ENCODE results near the gene GTPBP3.

The GTPBP3 gene

GRCh38 chr19:17329366-17330261 lies 7.7 kb upstream of the GTPBP3 start:
- H3K4me3 ChIP-seq (ENCODE audit: low read depth, low read length): no peak overlapping the region
- DNase-seq: no peak
- H3K27me3 ChIP-seq (ENCODE audit: insufficient read depth, low read depth, severe bottlenecking): no peaks in the 10 kb centered on the region
- no peak for TF ChIP-seq CTCF (IDR thresholded peaks at IDR 0.05; ENCODE audit: low read depth, low read length)
- H3K9me3 ChIP-seq (ENCODE audit: severe bottlenecking): no peaks in the 10 kb centered on the region
- H3K27ac ChIP-seq: no peak overlapping the region
- H3K36me3 ChIP-seq: peaks cover 49% of the 10 kb centered on the region

- no peak for DNase-seq
- no peak for TF ChIP-seq CTCF (IDR thresholded peaks at IDR 0.05; ENCODE audit: low read depth, low read length)
- Histone ChIP-seq H3K27me3 (ENCODE audit: insufficient read depth, low read depth, severe bottlenecking) (no peaks in the 10 kb centered on the region), H3K27ac (no peak overlapping the region), H3K9me3 (ENCODE audit: severe bottlenecking) (no peaks in the 10 kb centered on the region), H3K36me3 (peaks cover 41% of the 10 kb centered on the region), H3K4me3 (ENCODE audit: low read depth, low read length) (no peak overlapping the region)
These were observed 6.9 kb upstream of the GTPBP3 start for GRCh38 chr19:17330262-17331044.

GRCh38 chr19:17331045-17331558 lies 6.3 kb upstream of the GTPBP3 start:
- peak; percentile 48 for DNase-seq
- no peaks in the 10 kb centered on the region for H3K9me3 ChIP-seq (ENCODE audit: severe bottlenecking)
- no peak for TF ChIP-seq CTCF (IDR thresholded peaks at IDR 0.05; ENCODE audit: low read depth, low read length)
- peaks cover 36% of the 10 kb centered on the region for H3K36me3 ChIP-seq
- H3K27me3 ChIP-seq (ENCODE audit: insufficient read depth, low read depth, severe bottlenecking): no peaks in the 10 kb centered on the region
- H3K27ac ChIP-seq: no peak overlapping the region
- no peak overlapping the region for H3K4me3 ChIP-seq (ENCODE audit: low read depth, low read length)

- no peak for TF ChIP-seq CTCF (IDR thresholded peaks at IDR 0.05; ENCODE audit: low read depth, low read length)
- Histone ChIP-seq H3K9me3 (ENCODE audit: severe bottlenecking) (no peaks in the 10 kb centered on the region), H3K4me3 (ENCODE audit: low read depth, low read length) (no peak overlapping the region), H3K36me3 (peaks cover 24% of the 10 kb centered on the region), H3K27me3 (ENCODE audit: insufficient read depth, low read depth, severe bottlenecking) (no peaks in the 10 kb centered on the region), H3K27ac (no peak overlapping the region)
- no peak for DNase-seq
These were observed 5.0 kb upstream of the GTPBP3 start for GRCh38 chr19:17332360-17332676.

- Histone ChIP-seq H3K27ac (no peak overlapping the region), H3K4me3 (ENCODE audit: low read depth, low read length) (no peak overlapping the region), H3K9me3 (ENCODE audit: severe bottlenecking) (no peaks in the 10 kb centered on the region), H3K27me3 (ENCODE audit: insufficient read depth, low read depth, severe bottlenecking) (no peaks in the 10 kb centered on the region), H3K36me3 (peaks cover 20% of the 10 kb centered on the region)
- TF ChIP-seq CTCF (IDR thresholded peaks at IDR 0.05; ENCODE audit: low read depth, low read length): no peak
- peak; percentile 75 for DNase-seq
These were observed 4.4 kb upstream of the GTPBP3 start for GRCh38 chr19:17332677-17333581.

All from WERI-Rb-1 (cell line).